NCI-H774 (cell line): ENCODE data around the gene GSS.
"Not testable (repeated sequence)": the region's sequence is repeated elsewhere in the genome, so short reads cannot be mapped to it uniquely, and the experiment has no call there.

Experiments used
- DNase-seq: peaks from one replicate; lab custom pipeline; 2025; lab: John Stamatoyannopoulos, UW

The GSS gene

DNA sequence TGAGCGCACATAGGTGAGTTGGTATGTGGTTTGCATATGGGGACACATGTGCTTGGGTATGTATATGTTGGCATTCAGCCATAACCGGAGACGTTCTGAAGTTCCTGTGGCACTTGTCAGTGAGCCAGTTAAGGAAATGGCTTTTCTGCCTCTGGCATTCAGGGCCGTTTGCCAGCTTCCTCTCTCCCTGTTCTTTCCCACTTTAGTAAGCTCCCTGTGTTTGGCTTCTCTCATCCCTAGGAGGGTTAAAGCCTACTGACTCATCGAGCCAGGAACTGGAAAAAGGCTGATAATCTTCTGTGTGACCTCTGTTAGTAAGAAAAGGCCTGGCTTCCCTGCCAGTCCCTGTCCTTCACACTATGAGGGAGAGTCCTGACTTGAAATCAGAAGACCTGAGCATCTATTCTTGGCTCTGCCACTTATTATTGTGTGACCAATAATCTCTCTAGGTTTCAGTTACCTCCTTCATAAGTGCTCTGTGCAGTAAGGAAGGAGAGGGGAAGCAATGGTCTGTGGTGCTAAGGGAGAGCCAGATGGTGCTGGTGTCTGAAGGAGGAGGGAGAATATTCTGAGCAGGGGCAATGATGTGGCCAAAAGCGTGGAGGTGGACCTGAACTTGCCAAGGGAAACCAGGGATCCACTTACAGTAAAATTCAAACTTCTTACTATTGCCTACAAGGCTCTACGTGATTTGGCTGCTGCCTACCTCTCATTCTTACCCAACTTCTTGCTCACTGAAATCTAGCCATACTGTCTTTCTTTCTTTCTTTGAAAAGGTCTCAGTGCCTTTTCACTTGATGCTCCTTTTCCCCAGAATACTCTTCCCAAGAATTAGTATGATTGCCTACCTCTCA is 47.8 kb downstream of the GSS start:
- DNase-seq = no peak

DNA sequence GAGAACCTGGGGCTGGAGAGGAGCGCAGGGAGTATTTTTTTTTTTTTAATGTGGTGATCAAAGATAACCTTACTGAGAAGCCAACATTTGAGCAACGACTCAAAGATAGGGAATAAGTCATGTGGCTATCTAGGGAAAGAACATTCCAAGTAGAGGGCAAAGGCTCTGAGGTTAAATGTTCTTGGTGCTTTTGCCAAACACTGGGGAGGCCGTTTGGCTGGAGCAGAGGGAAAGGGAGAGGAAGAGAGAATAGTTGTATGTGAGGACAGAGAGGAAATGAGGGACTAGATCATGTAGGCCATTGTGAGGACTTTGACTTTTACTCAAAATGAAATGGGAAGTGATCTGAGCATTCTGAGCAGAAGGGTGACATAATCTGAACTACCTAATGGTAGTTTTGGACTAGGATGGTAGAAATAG is 51.4 kb downstream of the GSS start:
- no peak for DNase-seq

DNA sequence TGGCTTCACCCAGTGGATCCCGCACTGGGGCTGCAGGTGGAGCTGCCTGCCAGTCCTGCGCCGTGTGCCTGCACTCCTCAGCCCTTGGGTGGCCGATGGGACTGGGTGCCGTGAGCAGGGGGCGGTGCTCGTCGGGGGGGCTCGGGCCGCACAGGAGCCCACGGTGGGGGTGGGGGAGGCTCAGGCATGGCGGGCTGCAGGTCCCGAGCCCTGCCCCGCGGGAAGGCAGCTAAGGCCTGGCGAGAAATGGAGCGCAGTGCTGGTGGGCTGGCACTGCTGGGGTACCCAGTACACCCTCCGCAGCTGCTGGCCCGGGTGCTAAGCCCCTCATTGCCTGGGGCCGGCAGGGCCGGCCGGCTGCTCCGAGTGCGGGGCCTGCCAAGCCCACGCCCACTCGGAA is 56.9 kb downstream of the GSS start:
- not testable (repeated sequence) for DNase-seq

DNA sequence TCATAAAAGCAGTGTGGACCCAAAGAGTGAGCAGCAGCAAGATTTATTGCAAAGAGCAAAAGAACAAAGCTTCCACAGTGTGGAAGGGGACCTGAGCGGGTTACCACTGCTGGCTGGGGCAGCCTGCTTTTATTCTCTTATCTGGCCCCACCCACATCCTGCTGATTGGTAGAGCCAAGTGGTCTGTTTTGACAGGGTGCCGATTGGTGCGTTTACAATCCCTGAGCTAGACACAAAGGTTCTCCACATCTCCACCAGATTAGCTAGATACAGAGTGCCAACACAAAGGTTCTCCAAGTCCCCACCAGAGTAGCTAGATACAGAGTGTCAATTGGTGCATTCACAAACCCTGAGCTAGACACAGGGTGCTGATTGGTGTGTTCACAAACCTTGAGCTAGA is 57.5 kb downstream of the GSS start:
- not testable (repeated sequence) for DNase-seq

DNA sequence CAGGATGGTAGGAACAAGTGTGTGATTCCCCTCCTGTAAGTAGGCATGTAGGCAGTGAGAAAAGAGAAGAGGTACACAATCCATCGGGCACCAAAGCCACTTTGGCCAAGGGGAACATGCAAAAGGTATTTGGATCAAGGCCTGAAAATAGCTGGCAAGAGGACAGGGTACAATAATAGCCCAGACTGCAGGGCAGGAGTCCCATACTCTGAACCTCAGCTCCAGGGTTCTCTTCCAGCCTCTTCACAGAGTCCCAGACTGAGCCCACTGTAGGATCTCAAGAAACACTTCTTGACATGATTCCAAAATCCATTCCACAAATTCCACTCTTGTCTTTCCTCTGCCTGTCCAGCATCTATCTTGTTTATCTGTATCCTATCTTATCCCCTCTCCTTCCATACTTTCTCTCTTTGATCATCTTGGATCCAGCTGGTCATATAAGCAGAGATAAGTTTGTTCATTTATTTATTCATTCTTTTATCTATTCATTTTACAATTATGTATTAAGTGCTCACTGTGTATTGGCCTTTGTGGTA is 59.5 kb downstream of the GSS start:
- no peak for DNase-seq

DNA sequence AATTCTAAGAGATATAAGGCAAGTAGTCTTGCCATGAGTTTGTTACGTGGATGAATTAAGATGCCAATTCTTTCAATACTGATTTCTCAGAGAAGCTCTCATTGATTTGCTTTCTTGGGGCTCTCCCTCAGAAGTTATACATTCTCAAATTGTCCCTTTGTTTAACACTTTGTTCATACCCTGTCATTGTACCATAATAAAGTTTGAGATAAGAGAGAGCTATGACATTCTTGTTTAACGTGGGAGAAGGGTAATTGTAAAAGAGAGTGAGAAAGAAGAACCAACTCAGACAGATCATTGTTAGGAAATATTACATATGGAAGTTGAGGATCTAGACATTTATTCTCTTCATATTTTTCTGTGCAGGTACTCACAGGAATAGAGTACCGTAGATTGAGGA is 60.1 kb downstream of the GSS start:
- DNase-seq = no peak

DNA sequence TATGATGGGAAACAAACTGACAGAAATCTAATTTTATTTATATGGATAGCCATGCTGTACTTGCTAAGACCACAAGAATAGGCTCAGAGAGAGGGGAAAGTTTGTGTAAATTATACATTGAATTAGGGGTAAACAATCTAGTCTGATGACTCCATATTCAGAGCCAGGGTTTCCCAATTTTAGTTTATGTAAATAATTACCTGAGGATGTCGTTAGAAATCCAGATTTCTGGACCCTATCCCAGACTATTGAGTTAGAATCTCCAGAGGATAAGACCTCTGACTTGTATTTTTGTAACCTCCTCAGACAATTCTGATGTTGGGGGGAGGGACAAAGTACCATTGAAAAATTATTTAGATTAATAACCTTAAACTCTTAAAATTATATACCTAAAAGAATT is 60.9 kb downstream of the GSS start:
- DNase-seq = no peak

DNA sequence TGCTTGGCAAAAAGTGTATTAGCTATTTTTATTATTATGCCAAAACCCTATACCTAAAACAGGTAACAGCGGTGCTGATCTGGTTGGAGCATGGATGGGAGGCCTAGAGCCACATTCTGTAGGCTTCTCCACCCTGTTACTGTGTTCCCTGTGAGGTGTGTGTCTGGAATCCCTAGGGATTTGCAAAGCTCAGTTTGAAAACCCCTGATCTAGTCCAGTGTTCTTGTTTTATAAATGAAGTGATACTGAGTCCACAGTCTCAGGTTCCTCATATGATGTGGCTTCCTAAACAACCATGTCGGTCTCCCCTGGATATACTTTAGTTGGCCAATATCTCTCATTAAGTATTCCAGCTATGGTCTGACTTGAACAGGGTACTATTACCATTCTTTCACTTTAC is 62.9 kb downstream of the GSS start:
- no peak for DNase-seq

DNA sequence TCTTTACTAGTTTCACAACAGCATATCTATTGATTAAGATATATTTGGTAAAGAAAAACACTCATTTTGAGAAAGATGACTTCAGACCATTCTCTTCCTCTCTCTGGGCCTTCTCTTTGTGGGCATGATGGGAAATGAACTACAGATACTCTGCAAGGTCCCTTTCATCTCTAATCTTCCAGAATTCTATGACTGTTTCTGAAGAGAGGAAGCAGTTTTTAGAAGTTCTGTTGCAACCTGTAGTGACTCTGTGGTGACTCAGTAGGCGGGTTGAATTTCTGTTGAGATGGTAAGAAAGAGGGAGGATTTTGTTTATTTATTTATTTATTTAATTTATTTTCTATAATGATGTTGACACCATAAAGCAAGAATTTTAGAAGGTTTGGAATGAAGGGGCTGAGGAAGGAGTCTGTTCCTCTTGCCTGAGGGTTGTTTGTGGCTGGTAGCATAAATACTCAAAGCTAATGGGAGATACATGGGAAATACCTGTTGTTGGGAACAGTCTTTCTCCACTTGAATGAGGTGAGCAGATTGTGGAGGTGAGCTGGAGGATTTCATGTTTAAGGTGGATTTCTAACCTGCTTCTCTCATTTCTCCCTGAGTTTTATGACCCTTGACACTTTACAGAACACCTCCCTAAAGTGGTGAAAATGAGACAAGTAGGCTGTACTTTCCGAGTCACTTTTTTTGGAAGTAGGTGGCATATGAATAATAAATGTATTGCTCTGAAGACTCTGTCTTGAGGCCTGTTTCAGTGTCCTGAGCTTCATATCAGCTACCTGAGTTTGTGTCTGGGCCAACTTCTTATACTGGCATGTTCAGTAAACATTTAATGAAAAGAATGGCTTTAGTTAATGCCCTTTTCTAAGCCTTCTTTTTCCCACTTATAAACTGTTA is 64.2 kb downstream of the GSS start:
- DNase-seq = no peak

DNA sequence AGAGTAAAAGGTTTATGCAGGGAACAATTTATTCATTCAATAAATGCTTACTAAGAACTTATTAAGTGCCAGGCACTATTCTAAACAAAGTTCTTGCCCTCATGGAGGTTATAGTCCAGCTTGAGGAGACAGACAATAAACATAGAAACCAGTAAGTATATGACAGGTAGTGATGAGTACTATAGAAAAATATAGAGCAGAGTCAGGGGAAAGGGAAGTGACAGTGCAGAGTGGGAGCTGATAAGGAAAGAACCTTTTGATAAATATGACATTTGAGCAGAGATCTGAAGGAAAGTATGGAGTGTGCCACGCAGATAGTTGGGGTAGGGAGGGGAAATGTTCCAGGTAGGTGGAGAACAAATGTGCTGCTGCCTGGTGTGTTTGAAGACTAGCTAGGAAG is 67.1 kb downstream of the GSS start:
- DNase-seq = no peak

DNA sequence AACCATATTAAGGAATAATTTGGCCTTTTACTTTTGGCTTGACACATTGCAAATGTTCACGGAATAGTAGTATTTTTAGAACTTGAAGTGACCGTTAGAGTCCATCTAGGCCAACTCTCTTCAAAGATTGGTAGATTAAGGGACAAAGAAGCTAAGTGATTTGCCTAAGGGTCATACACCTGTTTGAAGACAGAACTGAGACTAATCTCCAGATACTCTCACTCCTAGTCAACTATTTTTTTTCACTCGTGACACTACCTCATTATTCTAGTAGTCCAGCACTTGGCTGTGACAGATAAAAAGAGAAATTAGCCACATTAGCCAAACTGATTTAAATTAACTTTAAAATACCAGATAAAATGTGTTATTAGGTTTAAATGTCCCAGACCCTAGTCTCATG is 68.6 kb downstream of the GSS start:
- DNase-seq = no peak

DNA sequence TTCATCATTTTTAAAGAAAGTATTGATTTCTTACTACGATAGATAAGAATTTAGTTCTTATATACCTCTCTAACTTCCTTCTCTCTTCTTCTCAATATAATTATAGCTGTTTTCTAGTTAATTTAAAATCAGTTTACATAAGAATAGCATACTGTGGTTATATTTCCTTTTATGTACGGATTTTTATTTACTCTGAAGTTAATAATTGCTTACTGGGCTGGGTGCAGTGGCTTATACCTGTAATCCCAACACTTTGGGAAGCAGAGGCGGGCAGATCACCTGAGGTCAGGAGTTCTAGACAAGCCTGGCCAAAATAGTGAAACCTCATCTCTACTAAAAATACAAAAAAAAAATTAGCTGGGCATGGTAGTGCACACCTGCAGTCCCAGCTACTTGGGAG is 69.5 kb downstream of the GSS start:
- no peak for DNase-seq

DNA sequence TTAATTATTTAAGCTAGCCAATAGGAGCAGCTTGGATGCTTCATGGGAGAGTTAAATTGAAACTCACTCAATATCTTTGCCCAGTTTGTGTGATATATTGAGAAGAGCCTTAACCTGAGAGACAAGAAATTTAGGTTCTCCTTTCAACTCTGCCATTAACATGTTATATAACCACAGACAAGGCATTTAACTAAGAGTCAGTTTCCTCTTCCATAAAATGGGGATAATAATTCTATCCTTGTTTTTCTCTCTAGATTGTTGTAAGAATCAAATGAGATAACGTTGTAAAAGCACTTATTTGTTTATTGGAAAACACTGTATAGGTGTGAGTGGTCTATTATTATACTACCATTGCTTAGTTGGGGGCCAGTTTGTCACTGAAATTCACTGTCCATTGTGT is 71.3 kb downstream of the GSS start:
- no peak for DNase-seq

DNA sequence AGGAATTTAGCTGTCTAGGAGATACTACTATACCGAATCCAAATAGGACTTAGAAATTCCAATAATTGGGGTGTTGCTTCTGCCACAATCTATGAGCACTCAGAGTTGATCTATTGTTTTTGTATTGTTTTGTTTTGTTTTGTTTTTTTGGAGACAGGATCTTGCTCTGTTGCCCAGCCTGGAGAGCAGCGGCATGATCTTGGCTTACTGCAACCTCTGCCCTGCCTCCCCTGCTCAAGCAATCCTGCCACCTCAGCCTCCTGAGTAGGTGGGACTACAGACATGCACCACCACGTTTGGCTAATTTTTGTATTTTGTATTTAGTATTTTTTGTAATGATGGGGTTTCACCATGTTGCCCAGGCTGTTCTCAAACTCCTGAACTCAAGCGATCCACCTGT is 71.8 kb downstream of the GSS start:
- no peak for DNase-seq

DNA sequence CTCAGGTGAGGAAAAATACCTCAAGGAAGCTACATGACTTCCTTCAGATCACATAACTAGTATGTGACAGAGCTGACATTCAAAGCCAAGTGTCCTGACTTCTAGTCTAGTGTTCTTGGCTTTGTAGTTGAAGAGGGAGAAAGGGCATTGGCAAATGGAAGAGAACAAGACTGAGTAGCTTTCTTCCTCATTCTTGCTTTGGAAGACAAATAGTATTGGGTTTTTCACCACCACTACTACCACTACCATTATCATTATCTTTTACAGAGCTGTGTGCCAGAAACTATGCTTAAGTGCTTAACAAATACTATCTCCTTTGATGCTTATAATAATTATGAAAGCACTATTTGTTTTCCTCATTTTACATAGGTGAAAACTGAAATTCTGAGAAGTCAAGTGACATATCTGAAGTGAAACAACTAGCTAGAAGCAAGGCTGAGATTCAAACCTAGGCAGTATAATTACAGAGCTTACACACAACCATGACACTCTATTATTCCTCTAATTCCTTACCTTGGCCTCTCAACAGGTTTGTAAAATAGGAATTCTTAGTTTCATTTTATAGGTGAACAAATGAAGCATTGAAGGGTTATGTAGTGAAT is 72.4 kb downstream of the GSS start:
- DNase-seq = no peak

DNA sequence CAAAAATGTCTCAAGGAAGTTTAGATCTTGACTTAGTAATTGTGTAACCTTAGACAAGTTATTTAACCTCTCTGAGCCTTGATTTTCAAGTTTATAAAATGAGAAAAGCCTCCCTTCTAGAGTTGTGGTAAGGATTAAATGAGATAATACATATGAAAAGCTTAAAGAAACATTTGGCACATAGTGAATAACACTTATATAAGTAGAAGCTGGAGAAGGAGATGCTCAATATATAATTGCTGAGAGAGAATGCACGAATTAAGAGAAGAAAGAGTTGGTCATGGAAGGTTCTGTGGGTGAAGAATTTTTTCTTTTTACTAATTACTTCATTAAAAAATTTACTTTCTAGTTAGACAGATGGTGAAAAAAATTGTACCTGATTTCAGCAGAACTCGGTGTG is 73.9 kb downstream of the GSS start:
- no peak for DNase-seq

DNA sequence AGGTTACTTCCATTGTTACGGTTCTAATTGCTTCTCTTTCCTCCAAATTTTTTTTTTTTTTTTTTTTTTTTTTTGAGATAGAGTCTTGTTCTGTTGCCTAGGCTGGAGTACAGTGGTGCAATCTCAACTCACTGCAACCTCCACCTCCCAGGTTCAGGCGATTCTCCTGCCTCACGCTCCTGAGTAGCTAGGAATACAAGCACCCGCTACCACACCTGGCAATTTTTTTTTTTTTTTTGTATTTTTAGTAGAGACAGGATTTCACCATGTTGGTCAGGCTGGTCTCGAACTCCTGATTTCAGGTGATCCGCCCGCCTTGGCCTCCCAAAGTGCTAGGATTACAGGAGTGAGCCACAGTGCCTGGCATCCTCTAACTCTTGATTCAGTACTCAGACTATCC is 74.6 kb downstream of the GSS start:
- not testable (repeated sequence) for DNase-seq

DNA sequence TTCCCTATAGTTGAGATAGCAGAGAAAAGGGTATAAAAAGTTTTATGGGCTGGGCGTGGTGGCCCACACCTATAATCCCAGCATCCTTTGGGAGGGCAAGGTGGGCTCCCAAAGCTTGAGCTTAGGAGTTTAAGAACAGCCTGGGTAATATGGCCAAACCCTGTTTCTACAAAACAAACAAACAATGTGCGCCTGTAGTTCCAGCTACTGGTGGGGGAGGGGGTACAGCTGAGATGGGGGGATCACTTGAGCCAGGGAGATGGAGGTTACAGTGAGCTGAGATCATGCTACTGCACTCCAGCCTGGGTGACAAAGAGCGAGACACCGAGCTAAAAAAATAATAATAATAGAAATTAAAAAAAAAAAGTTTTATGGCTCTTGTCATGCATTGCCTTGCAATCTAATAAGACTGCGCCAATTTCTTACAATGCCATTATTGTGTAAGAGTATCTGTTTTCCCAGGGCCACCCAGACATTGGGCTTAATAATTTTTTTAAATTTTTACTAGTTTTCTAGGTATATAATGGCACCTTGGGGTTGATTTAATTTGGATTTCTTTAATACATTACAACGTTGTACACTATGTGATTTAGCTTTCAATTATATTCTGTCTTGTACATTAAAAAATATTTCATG is 75.3 kb downstream of the GSS start:
- DNase-seq = no peak
